ENCODE measurements around the gene DAAM2. TPM values are rescaled to one million over a fixed set of nuclear protein-coding genes. Genes with fewer than 3 reads are reported as not detected.

Gene DAAM2
- total and polyA plus RNA-seq, 8 donors, result 9.3 to 78.8 (median 19.3) TPM

GRCh38 chr6:39908838-39909583 lies 116.8 kb downstream of the DAAM2 start:
- WGBS, 5 donors, result 85 to 87% (median 86%) methylated on average over 13 of the region's 13 CpGs
- Histone ChIP-seq H3K4me1 (peaks cover 0 to 16% (median 7%) of the 10 kb centered on the region in 4 donors), H3K9me3 (no peaks in the 10 kb centered on the region), H3K4me3 (no peak overlapping the region), H3K27me3 (no peaks in the 10 kb centered on the region), H3K36me3 (peaks cover 11 to 93% (median 77%) of the 10 kb centered on the region in 4 donors), H3K27ac (no peak overlapping the region)
- TF ChIP-seq EP300 (IDR thresholded peaks at IDR 0.05) (no peak), POLR2A (IDR thresholded peaks at IDR 0.05) (no peak), POLR2AphosphoS5 (IDR thresholded peaks at IDR 0.05) (no peak)
- no peak for DNase-seq
- intact Hi-C loops (cut with DNase I; ENCODE audit: low total_unique reads), result no loop called here

DNA sequence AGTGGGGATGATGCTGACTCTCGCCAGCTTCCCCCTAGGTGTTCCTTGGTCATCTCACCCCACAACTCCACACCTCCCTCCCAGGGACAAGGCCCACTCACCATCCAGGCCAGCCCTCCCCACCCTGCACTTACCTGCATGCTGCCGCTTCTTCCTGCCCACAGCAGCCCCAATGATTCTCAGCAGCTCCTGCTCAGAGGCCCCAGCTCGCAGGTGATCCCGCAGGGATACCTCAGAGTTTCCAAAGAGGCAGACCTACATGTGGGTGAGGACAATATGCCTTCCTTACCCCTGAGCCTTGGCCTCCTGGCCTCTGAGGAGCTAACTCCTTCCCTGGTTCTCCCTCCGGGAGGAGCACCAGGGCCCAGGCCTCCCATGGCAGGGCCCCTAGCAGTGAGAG lies 117.5 kb downstream of the DAAM2 start:
- H3K4me3 ChIP-seq, result no peak overlapping the region
- no peaks in the 10 kb centered on the region for H3K9me3 ChIP-seq
- peaks cover 11 to 93% (median 80%) of the 10 kb centered on the region in 4 donors for H3K36me3 ChIP-seq
- TF ChIP-seq POLR2AphosphoS5 (IDR thresholded peaks at IDR 0.05), result no peak
- TF ChIP-seq, protein P1, sequence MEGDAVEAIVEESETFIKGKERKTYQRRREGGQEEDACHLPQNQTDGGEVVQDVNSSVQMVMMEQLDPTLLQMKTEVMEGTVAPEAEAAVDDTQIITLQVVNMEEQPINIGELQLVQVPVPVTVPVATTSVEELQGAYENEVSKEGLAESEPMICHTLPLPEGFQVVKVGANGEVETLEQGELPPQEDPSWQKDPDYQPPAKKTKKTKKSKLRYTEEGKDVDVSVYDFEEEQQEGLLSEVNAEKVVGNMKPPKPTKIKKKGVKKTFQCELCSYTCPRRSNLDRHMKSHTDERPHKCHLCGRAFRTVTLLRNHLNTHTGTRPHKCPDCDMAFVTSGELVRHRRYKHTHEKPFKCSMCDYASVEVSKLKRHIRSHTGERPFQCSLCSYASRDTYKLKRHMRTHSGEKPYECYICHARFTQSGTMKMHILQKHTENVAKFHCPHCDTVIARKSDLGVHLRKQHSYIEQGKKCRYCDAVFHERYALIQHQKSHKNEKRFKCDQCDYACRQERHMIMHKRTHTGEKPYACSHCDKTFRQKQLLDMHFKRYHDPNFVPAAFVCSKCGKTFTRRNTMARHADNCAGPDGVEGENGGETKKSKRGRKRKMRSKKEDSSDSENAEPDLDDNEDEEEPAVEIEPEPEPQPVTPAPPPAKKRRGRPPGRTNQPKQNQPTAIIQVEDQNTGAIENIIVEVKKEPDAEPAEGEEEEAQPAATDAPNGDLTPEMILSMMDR (IDR thresholded peaks at IDR 0.05), result no peak
- H3K27me3 ChIP-seq, result no peaks in the 10 kb centered on the region
- DNase-seq, result no peak
- intact Hi-C loops (cut with DNase I; ENCODE audit: low total_unique reads), result no loop called here
- peaks cover 0 to 14% (median 7%) of the 10 kb centered on the region in 4 donors for H3K4me1 ChIP-seq
- 83 to 98% (median 94%) methylated on average over 4 to 5 of the region's 5 CpGs for WGBS, 5 donors
- no peak overlapping the region for H3K27ac ChIP-seq

DNA sequence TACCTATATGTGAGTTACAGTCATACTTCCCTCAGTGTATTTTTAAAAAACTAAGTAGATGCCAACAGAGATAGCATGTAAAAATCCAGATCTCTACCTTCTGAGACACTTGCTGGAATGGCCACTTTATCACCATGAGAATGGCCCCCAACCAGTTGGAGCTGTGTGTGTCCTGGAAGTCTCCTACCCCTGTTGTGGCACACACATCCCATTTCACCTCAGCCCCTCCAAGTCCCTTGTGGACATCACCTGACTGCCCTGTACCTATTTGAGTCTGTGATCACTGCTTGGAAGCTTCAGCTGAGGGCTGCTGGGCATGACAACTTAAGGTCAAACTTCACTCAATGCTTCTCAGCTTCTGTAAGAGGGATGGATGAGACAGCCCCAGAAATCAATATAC lies 118.0 kb downstream of the DAAM2 start:
- H3K27ac ChIP-seq, result no peak overlapping the region
- TF ChIP-seq POLR2AphosphoS5 (IDR thresholded peaks at IDR 0.05) (no peak), EP300 (IDR thresholded peaks at IDR 0.05) (no peak), POLR2A (IDR thresholded peaks at IDR 0.05) (no peak)
- TF ChIP-seq, protein P1 (IDR thresholded peaks at IDR 0.05), result no peak
- H3K9me3 ChIP-seq, result no peaks in the 10 kb centered on the region
- no peaks in the 10 kb centered on the region for H3K27me3 ChIP-seq
- peaks cover 0 to 9% (median 4%) of the 10 kb centered on the region in 4 donors for H3K4me1 ChIP-seq
- intact Hi-C loops (cut with DNase I; ENCODE audit: low total_unique reads), result no loop called here
- H3K36me3 ChIP-seq, result peaks cover 11 to 93% (median 84%) of the 10 kb centered on the region in 4 donors
- DNase-seq, result no peak
- no peak overlapping the region for H3K4me3 ChIP-seq

DNA sequence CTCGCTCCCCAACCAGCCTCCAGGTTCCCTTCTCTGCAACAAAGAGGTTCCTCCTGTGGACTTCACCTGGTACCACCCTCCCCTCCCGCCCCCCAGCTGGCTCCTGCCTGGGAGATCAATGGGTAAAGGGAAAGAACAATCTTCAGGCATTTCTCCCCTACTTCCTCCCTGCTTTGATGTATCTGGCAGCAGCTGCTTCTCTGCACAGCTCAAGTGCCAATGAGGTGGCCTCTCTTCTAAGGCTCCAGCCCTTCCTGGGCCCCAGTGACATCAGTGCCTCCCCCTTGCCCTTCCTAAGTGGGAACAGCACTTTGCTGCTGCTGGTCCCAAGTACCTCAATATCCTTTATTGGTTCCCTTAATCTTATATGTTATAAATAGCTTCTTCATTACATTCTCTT lies 118.6 kb downstream of the DAAM2 start:
- Histone ChIP-seq H3K4me1 (peaks cover 0 to 4% (median 2%) of the 10 kb centered on the region in 4 donors), H3K27ac (no peak overlapping the region), H3K4me3 (no peak overlapping the region), H3K27me3 (no peaks in the 10 kb centered on the region), H3K36me3 (peaks cover 17 to 93% (median 85%) of the 10 kb centered on the region in 4 donors), H3K9me3 (no peaks in the 10 kb centered on the region)
- DNase-seq, result no peak
- WGBS, 5 donors, result 75 to 92% (median 87%) methylated on average over 2 of the region's 2 CpGs
- TF ChIP-seq POLR2A (IDR thresholded peaks at IDR 0.05), result no peak
- TF ChIP-seq EP300 (IDR thresholded peaks at IDR 0.05), result no peak
- TF ChIP-seq POLR2AphosphoS5 (IDR thresholded peaks at IDR 0.05), result no peak
- TF ChIP-seq, protein P1 (IDR thresholded peaks at IDR 0.05), result no peak
- intact Hi-C loops (cut with DNase I; ENCODE audit: low total_unique reads), result no loop called here

GRCh38 chr6:39911513-39912125 lies 119.4 kb downstream of the DAAM2 start:
- no peaks in the 10 kb centered on the region for H3K27me3 ChIP-seq
- H3K36me3 ChIP-seq, result peaks cover 22 to 93% (median 86%) of the 10 kb centered on the region in 4 donors
- 83 to 94% (median 91%) methylated on average over 10 of the region's 10 CpGs for WGBS, 5 donors
- no peak overlapping the region for H3K27ac ChIP-seq
- H3K9me3 ChIP-seq, result no peaks in the 10 kb centered on the region
- intact Hi-C loops (cut with DNase I; ENCODE audit: low total_unique reads), result no loop called here
- H3K4me3 ChIP-seq, result no peak overlapping the region
- TF ChIP-seq POLR2AphosphoS5 (IDR thresholded peaks at IDR 0.05), result no peak
- TF ChIP-seq, protein P1 (IDR thresholded peaks at IDR 0.05), result no peak
- no peak for TF ChIP-seq EP300 (IDR thresholded peaks at IDR 0.05)
- no peak for TF ChIP-seq POLR2A (IDR thresholded peaks at IDR 0.05)
- DNase-seq, result no peak
- H3K4me1 ChIP-seq, result no peaks in the 10 kb centered on the region

All from stomach (tissue), 9 donors.